Measurements from ENCODE around the gene SYNGR2. TPM values are rescaled to one million over a fixed set of nuclear protein-coding genes. Genes with fewer than 3 reads are reported as not detected.
"Not testable (repeated sequence)": the region's sequence is repeated elsewhere in the genome, so short reads cannot be mapped to it uniquely, and the experiment has no call there.

SYNGR2 gene
- total RNA-seq, 1 donor from 2014 or later, result 112 TPM

- intact Hi-C loops (cut with micrococcal nuclease), result loop anchor here (1.0 to 10.0 kb wide), 8 partner anchors 18 to 806 kb away; partner anchors contain the start of genes AFMID, BIRC5, LGALS3BP and TK1
Observed at GRCh38 chr17:78168903-78169793, 767 bp downstream of the SYNGR2 start.

- intact Hi-C loops (cut with micrococcal nuclease), result no loop called here
Observed at GRCh38 chr17:78170692-78171590, 2.6 kb downstream of the SYNGR2 start.

GRCh38 chr17:78171591-78172248, 3.3 kb downstream of the SYNGR2 start:
- intact Hi-C loops (cut with micrococcal nuclease), result not testable (repeated sequence)

- intact Hi-C loops (cut with micrococcal nuclease), result no loop called here
Observed at GRCh38 chr17:78172249-78173051, 4.1 kb downstream of the SYNGR2 start.

GRCh38 chr17:78173097-78173715, 4.8 kb downstream of the SYNGR2 start:
- intact Hi-C loops (cut with micrococcal nuclease), result no loop called here

GRCh38 chr17:78174346-78174869, 6.0 kb downstream of the SYNGR2 start:
- intact Hi-C loops (cut with micrococcal nuclease), result no loop called here

- intact Hi-C loops (cut with micrococcal nuclease), result loop anchor here (5.0 kb wide), 1 partner anchor 293 kb away; no protein-coding TSS in a partner anchor
Observed at GRCh38 chr17:78174870-78175642, 6.7 kb downstream of the SYNGR2 start.

GRCh38 chr17:78175643-78175981, 7.2 kb downstream of the SYNGR2 start:
- intact Hi-C loops (cut with micrococcal nuclease), result loop anchor here (5.0 kb wide), 1 partner anchor 293 kb away; no protein-coding TSS in a partner anchor

GRCh38 chr17:78176548-78177025, 8.2 kb downstream of the SYNGR2 start:
- intact Hi-C loops (cut with micrococcal nuclease), result loop anchor here (1.0 to 5.0 kb wide), 6 partner anchors 11 to 294 kb away; partner anchors contain the start of genes AFMID and TK1

GRCh38 chr17:78179372-78179771, 11.0 kb downstream of the SYNGR2 start:
- intact Hi-C loops (cut with micrococcal nuclease), result loop anchor here (5.0 kb wide), 1 partner anchor 297 kb away; no protein-coding TSS in a partner anchor

- intact Hi-C loops (cut with micrococcal nuclease), result no loop called here
Observed at GRCh38 chr17:78180083-78180482, 11.7 kb downstream of the SYNGR2 start.

GRCh38 chr17:78180508-78180907, 12.1 kb downstream of the SYNGR2 start:
- intact Hi-C loops (cut with micrococcal nuclease), result no loop called here

- intact Hi-C loops (cut with micrococcal nuclease), result no loop called here
Observed at GRCh38 chr17:78182504-78182903, 14.1 kb downstream of the SYNGR2 start.

- intact Hi-C loops (cut with micrococcal nuclease), result no loop called here
Observed at GRCh38 chr17:78183916-78184315, 15.5 kb downstream of the SYNGR2 start.

GRCh38 chr17:78184351-78184750, 16.0 kb downstream of the SYNGR2 start:
- intact Hi-C loops (cut with micrococcal nuclease), result no loop called here

- intact Hi-C loops (cut with micrococcal nuclease), result no loop called here
Observed at GRCh38 chr17:78184868-78185267, 16.5 kb downstream of the SYNGR2 start.

- intact Hi-C loops (cut with micrococcal nuclease), result loop anchor here (2.0 kb wide), 1 partner anchor 65 kb away; no protein-coding TSS in a partner anchor
Observed at GRCh38 chr17:78185981-78186691, 17.8 kb downstream of the SYNGR2 start.
